Keratinocyte (primary cell): ENCODE measurements around the gene DNAJB8.

Experiments
- EZH2 ChIP-seq: IDR thresholded peaks from one replicate; pipeline ENCODE4 v1.6.1; 2012; ENCODE audit warnings: inconsistent platforms, mild to moderate bottlenecking, low read length, moderate library complexity
- TF ChIP-seq, protein P1 (sequence below), 3 experiments: IDR thresholded peaks in 1 of 3; conservative IDR thresholded peaks in 1 of 3; optimal IDR thresholded peaks in 1 of 3; 2 replicates in 2 of 3; 3 replicates in 1 of 3; pipeline versions ENCODE3 to v1.5.1; 2011; ENCODE audit warnings: low read length in 3 of 3, mild to moderate bottlenecking in 3 of 3, moderate library complexity in 2 of 3, control low read depth in 1 of 3, inconsistent platforms in 1 of 3; ENCODE audit not compliant: insufficient read depth in 2 of 3; ENCODE audit errors: extremely low read depth in 1 of 3

DNA sequence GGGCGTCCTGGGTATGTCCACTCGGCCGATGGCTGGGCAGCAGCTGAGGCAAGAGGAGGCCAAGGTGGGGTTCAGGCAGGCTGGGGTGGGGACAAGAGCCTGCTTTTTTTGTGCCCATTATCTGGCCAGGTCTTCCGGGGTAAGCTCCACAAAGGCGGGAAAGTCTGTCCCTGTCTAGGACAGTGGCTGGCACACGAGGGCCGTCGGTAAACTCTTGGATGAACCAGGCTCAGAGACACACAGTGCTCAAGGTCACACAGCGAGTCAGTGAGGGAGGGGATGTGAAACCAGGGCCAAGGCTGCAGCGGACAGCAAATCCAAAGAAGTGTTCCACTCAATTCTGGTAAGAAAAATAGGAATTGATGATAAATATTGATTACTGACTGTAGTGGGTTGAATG lies 2.9 kb downstream of the DNAJB8 start:
- TF ChIP-seq, protein P1, sequence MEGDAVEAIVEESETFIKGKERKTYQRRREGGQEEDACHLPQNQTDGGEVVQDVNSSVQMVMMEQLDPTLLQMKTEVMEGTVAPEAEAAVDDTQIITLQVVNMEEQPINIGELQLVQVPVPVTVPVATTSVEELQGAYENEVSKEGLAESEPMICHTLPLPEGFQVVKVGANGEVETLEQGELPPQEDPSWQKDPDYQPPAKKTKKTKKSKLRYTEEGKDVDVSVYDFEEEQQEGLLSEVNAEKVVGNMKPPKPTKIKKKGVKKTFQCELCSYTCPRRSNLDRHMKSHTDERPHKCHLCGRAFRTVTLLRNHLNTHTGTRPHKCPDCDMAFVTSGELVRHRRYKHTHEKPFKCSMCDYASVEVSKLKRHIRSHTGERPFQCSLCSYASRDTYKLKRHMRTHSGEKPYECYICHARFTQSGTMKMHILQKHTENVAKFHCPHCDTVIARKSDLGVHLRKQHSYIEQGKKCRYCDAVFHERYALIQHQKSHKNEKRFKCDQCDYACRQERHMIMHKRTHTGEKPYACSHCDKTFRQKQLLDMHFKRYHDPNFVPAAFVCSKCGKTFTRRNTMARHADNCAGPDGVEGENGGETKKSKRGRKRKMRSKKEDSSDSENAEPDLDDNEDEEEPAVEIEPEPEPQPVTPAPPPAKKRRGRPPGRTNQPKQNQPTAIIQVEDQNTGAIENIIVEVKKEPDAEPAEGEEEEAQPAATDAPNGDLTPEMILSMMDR (optimal IDR thresholded peaks at IDR 0.05 in 1 of 3, IDR thresholded peaks at IDR 0.05 in 1 of 3, conservative IDR thresholded peaks at IDR 0.05 in 1 of 3; ENCODE audit: extremely low read depth in 1 of 3, insufficient read depth in 2 of 3, low read length in 3 of 3), result no peak
- TF ChIP-seq EZH2, result no peak
